Keratinocyte (primary cell): ENCODE measurements around the gene FXYD6.

Source experiments
- CTCF ChIP-seq, 3 experiments: IDR thresholded peaks in 1 of 3; conservative IDR thresholded peaks in 1 of 3; optimal IDR thresholded peaks in 1 of 3; 2 replicates in 2 of 3; 3 replicates in 1 of 3; pipeline versions ENCODE3 to v1.5.1; 2011; ENCODE audit warnings: low read length in 3 of 3, mild to moderate bottlenecking in 3 of 3, moderate library complexity in 2 of 3, control low read depth in 1 of 3, inconsistent platforms in 1 of 3; ENCODE audit not compliant: insufficient read depth in 2 of 3; ENCODE audit errors: extremely low read depth in 1 of 3
- EZH2 ChIP-seq: IDR thresholded peaks from one replicate; pipeline ENCODE4 v1.6.1; 2012; ENCODE audit warnings: inconsistent platforms, mild to moderate bottlenecking, low read length, moderate library complexity

DNA sequence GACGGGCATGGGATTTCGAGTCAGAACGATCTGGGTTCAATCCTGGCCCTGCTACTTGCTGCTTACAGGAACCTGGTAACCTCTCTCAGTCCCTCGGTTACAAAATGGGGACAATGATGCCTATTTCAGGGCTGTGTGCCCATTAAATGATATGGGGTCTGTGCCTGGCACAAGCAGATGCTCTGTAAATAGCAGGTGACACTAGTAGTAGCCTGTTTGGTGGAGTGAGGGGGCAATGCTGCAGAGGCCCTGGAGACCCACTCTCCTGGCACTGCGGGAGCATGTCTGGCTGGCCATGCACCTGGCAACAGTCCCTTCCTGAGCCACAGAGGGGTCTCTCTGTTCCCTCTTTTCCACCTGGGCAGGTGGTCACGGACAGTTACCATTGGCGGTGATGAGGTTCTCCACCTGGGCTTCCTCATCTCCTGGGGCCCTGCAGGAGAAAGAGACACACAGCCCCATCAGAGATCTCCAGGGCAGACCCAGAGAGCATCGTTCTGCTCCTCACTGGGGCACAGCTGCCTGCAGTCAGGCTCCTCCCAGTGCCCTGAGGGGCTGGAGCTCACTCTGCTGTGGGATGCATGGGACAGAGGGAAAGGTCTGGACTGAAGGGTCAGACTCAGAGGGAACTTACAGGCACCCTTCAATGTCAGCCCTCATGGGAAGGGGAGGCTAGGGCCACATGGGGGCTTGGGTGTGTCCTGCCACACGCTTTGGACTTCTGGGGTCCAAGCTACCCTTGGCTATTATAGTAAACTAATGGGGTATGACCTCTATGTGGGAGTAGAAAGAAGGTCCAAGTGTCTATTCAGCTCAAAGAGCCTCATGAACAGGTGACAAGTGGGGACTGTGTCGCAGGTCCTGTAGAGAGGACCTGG is 36.3 kb downstream of the FXYD6 start:
- TF ChIP-seq CTCF (optimal IDR thresholded peaks at IDR 0.05 in 1 of 3, IDR thresholded peaks at IDR 0.05 in 1 of 3, conservative IDR thresholded peaks at IDR 0.05 in 1 of 3; ENCODE audit: extremely low read depth in 1 of 3, insufficient read depth in 2 of 3, low read length in 3 of 3) (no peak), EZH2 (no peak)
